A549 (cell line): ENCODE measurements around the gene SVIL.

Experiments used
- EHMT2 ChIP-seq: fragments of 200-600 bp; sonication (generic); IDR thresholded peaks from 2 replicates; pipeline ENCODE4 v1.6.1; 2016; ENCODE audit warnings: antibody characterized with exemption, low read depth, mild to moderate bottlenecking, moderate library complexity
- HDAC2 ChIP-seq: fragments of 200-600 bp; sonication (generic); IDR thresholded peaks from 2 replicates; pipeline ENCODE4 v1.6.1; 2016
- HEYL ChIP-seq: fragments of 250-450 bp; sonication (Bioruptor Pico); IDR thresholded peaks from 2 replicates; pipeline ENCODE4 v1.8.0; 2021; ENCODE audit warnings: mild to moderate bottlenecking, moderate library complexity
- JUN ChIP-seq, 2 experiments: fragments of >200 bp; sonication (Bioruptor Twin); formaldehyde crosslinking; IDR thresholded peaks; 2 replicates in 1 of 2; 3 replicates in 1 of 2; pipeline ENCODE4 v1.6.1; 2016 to 2017
- JUNB ChIP-seq: fragments of >200 bp; sonication (Bioruptor Twin); formaldehyde crosslinking; IDR thresholded peaks from 2 replicates; pipeline ENCODE4 v1.6.1; 2016
- MYC ChIP-seq: IDR thresholded peaks from 2 replicates; pipeline ENCODE4 v1.6.1; 2012; ENCODE audit warnings: mild to moderate bottlenecking, inconsistent platforms, low read length, improper control_type of control experiment, borderline replicate concordance
- PHF8 ChIP-seq: fragments of 200-600 bp; sonication (generic); IDR thresholded peaks from 2 replicates; pipeline ENCODE4 v1.6.1; 2016; ENCODE audit warnings: low read depth, mild to moderate bottlenecking, antibody characterized with exemption, moderate library complexity, borderline replicate concordance
- ZNF302 ChIP-seq: fragments of 250-450 bp; sonication (Bioruptor Pico); IDR thresholded peaks from 2 replicates; pipeline ENCODE4 v1.9.0; 2021; ENCODE audit warnings: inconsistent platforms, mild to moderate bottlenecking, moderate library complexity
- TF ChIP-seq, protein P1 (sequence below): fragments of >200 bp; sonication (Bioruptor Twin); formaldehyde crosslinking; IDR thresholded peaks from 3 replicates; pipeline ENCODE4 v1.5.1; 2016
- TF ChIP-seq, protein P2 (sequence below): IDR thresholded peaks from 2 replicates; pipeline ENCODE4 v1.6.1; 2012
- TF ChIP-seq, protein P3 (sequence below): fragments of 200-600 bp; sonication (generic); IDR thresholded peaks from 2 replicates; pipeline ENCODE4 v1.6.1; 2016; ENCODE audit warnings: antibody characterized with exemption, mild to moderate bottlenecking, moderate library complexity

DNA sequence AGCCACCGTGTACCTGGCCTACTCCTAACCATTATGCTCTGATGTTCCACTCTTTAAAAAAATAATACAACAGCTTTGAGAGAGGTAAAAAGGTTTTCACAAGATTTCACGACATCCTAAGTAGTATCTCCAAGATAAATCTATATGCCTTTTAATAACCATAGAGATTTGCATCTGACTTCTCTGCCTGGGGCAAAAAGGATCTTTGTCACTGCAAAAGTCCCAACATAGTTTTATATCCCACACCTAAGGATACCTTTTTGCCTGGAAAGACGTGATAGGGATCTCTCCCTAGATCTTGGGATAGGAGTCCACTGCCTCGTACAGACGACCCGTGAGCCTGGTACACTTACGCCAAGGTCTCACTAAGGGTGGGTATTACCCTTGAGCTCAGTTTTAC, 31.4 kb upstream of the SVIL start:
- TF ChIP-seq HDAC2 (no peak), ZNF302 (no peak), MYC (no peak), JUN (IDR thresholded peaks at IDR 0.05) (no peak), PHF8 (no peak), JUNB (no peak), EHMT2 (no peak), HEYL (CRISPR knock-in tag) (no peak)
- TF ChIP-seq, protein P1, sequence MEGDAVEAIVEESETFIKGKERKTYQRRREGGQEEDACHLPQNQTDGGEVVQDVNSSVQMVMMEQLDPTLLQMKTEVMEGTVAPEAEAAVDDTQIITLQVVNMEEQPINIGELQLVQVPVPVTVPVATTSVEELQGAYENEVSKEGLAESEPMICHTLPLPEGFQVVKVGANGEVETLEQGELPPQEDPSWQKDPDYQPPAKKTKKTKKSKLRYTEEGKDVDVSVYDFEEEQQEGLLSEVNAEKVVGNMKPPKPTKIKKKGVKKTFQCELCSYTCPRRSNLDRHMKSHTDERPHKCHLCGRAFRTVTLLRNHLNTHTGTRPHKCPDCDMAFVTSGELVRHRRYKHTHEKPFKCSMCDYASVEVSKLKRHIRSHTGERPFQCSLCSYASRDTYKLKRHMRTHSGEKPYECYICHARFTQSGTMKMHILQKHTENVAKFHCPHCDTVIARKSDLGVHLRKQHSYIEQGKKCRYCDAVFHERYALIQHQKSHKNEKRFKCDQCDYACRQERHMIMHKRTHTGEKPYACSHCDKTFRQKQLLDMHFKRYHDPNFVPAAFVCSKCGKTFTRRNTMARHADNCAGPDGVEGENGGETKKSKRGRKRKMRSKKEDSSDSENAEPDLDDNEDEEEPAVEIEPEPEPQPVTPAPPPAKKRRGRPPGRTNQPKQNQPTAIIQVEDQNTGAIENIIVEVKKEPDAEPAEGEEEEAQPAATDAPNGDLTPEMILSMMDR = no peak
- TF ChIP-seq, protein P2, sequence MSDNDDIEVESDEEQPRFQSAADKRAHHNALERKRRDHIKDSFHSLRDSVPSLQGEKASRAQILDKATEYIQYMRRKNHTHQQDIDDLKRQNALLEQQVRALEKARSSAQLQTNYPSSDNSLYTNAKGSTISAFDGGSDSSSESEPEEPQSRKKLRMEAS = no peak
- TF ChIP-seq, protein P3, sequence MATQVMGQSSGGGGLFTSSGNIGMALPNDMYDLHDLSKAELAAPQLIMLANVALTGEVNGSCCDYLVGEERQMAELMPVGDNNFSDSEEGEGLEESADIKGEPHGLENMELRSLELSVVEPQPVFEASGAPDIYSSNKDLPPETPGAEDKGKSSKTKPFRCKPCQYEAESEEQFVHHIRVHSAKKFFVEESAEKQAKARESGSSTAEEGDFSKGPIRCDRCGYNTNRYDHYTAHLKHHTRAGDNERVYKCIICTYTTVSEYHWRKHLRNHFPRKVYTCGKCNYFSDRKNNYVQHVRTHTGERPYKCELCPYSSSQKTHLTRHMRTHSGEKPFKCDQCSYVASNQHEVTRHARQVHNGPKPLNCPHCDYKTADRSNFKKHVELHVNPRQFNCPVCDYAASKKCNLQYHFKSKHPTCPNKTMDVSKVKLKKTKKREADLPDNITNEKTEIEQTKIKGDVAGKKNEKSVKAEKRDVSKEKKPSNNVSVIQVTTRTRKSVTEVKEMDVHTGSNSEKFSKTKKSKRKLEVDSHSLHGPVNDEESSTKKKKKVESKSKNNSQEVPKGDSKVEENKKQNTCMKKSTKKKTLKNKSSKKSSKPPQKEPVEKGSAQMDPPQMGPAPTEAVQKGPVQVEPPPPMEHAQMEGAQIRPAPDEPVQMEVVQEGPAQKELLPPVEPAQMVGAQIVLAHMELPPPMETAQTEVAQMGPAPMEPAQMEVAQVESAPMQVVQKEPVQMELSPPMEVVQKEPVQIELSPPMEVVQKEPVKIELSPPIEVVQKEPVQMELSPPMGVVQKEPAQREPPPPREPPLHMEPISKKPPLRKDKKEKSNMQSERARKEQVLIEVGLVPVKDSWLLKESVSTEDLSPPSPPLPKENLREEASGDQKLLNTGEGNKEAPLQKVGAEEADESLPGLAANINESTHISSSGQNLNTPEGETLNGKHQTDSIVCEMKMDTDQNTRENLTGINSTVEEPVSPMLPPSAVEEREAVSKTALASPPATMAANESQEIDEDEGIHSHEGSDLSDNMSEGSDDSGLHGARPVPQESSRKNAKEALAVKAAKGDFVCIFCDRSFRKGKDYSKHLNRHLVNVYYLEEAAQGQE = no peak
